ENCODE data around the gene HRH2.

Gene HRH2

GRCh38 chr5:175657593-175658271, at the start of gene HRH2:
Gene HRH2 (plus strand): TSS chr5:175658071. CDS start chr5:175683234, 25,163 bp downstream.
- TF ChIP-seq CTCF (IDR thresholded peaks at IDR 0.05; ENCODE audit: control extremely low read depth, extremely low read depth, low read depth, missing control alignments), result no peak
- no peak for DNase-seq (ENCODE audit: extremely low spot score)
- CTCF ChIA-PET, result no interaction called here
- POLR2A ChIA-PET, result interaction anchor here (0.5 kb wide), 1 partner anchor 840 kb away, joined by 5 read pairs; no protein-coding TSS in a partner anchor

- ChIA-PET CTCF (no interaction called here), POLR2A (no interaction called here)
- DNase-seq (ENCODE audit: extremely low spot score), result no peak
- no peak for TF ChIP-seq CTCF (IDR thresholded peaks at IDR 0.05; ENCODE audit: control extremely low read depth, extremely low read depth, low read depth, missing control alignments)
Measured at GRCh38 chr5:175609526-175609925, 48.3 kb upstream of the HRH2 start.

GRCh38 chr5:175610381-175610780, 47.5 kb upstream of the HRH2 start:
- POLR2A ChIA-PET, result no interaction called here

GRCh38 chr5:175610898-175611297, 47.0 kb upstream of the HRH2 start:
- ChIA-PET CTCF (interaction anchor here (0.9 to 1.8 kb wide), 2 partner anchors 8 to 18 kb away, joined by 3 read pairs; no protein-coding TSS in a partner anchor), POLR2A (no interaction called here)
- DNase-seq (ENCODE audit: extremely low spot score), result no peak
- TF ChIP-seq CTCF (IDR thresholded peaks at IDR 0.05; ENCODE audit: control extremely low read depth, extremely low read depth, low read depth, missing control alignments), result no peak

More at GRCh38 chr5:175610381-175610780, 47.5 kb upstream of the HRH2 start:
- CTCF ChIA-PET, result interaction anchor here (0.9 to 1.8 kb wide), 2 partner anchors 8 to 18 kb away, joined by 3 read pairs; no protein-coding TSS in a partner anchor
- no peak for DNase-seq (ENCODE audit: extremely low spot score)
- TF ChIP-seq CTCF (IDR thresholded peaks at IDR 0.05; ENCODE audit: control extremely low read depth, extremely low read depth, low read depth, missing control alignments), result no peak

GRCh38 chr5:175614223-175614815, 43.6 kb upstream of the HRH2 start:
- DNase-seq (ENCODE audit: extremely low spot score), result no peak
- POLR2A ChIA-PET, result no interaction called here
- no peak for TF ChIP-seq CTCF (IDR thresholded peaks at IDR 0.05; ENCODE audit: control extremely low read depth, extremely low read depth, low read depth, missing control alignments)
- CTCF ChIA-PET, result no interaction called here

GRCh38 chr5:175614861-175615260, 43.0 kb upstream of the HRH2 start:
- DNase-seq (ENCODE audit: extremely low spot score), result no peak
- POLR2A ChIA-PET, result no interaction called here
- CTCF ChIA-PET, result no interaction called here
- no peak for TF ChIP-seq CTCF (IDR thresholded peaks at IDR 0.05; ENCODE audit: control extremely low read depth, extremely low read depth, low read depth, missing control alignments)

All from GM10248 (cell line).